Body of pancreas (tissue), 4 donors: ENCODE results near the gene ABHD5. TPM values are rescaled to one million over a fixed set of nuclear protein-coding genes. Genes with fewer than 3 reads are reported as not detected.

ENCODE experiments used
- ATAC-seq: fragments of 150-250 bp; one replicate; pipeline ENCODE4 v1.9.1; 2016
- DNase-seq, 4 donors: peaks; one replicate each; pipeline ENCODE4 v3.0.0-alpha.2; 2019
- H3K27ac ChIP-seq, 4 donors: fragments of 200-600 bp; sonication (generic); 1 replicate in 3 of 4; 2 replicates in 1 of 4; pipeline versions ENCODE4 v1.5.1 to v1.6.1; 2016 to 2019; ENCODE audit warnings: mild to moderate bottlenecking in 1 of 4, mixed read lengths in 1 of 4, moderate library complexity in 1 of 4
- H3K27me3 ChIP-seq, 2 donors: fragments of 200-600 bp; sonication (generic); one replicate each; pipeline ENCODE4 v1.6.0; 2016; ENCODE audit warnings: mild to moderate bottlenecking in 1 of 2
- H3K36me3 ChIP-seq, 2 donors: fragments of 200-600 bp; sonication (generic); replicated peaks in 1 of 2; 2 replicates each; pipeline ENCODE4 v1.5.1; 2016; ENCODE audit warnings: low read depth in 2 of 2; ENCODE audit not compliant: insufficient read depth in 1 of 2
- H3K4me1 ChIP-seq: fragments of 200-600 bp; sonication (generic); one replicate; pipeline ENCODE4 v1.6.0; 2016
- H3K4me3 ChIP-seq, 2 donors: fragments of 200-600 bp; sonication (generic); 1 replicate in 1 of 2; 2 replicates in 1 of 2; pipeline ENCODE4 v1.5.1; 2016 to 2019
- H3K9me3 ChIP-seq, 3 donors: fragments of 200-600 bp; sonication (generic); 1 replicate in 2 of 3; 2 replicates in 1 of 3; pipeline ENCODE4 v1.5.1; 2016
- POLR2A ChIP-seq, 3 donors: fragments of 450-650 bp; IDR thresholded peaks; one replicate each; pipeline ENCODE4 v1.6.1; 2016; ENCODE audit warnings: antibody characterized with exemption in 3 of 3, mild to moderate bottlenecking in 2 of 3
- WGBS, 2 donors: methylation state at CpG; one replicate each; pipeline ENCODE4 v1.1.5; 2017; 5-methylcytosine and 5-hydroxymethylcytosine counted together
- intact Hi-C: fragments of 100-400 bp; cut with DNase I; formaldehyde crosslinking; loops from one replicate; pipeline ENCODE4 v1.15.1; 2023
- total RNA-seq, 2 donors: library from RNA; depleted of rRNA; stranded (reverse); fragments of >200 nt; gene quantifications; one replicate each; pipeline ENCODE4 v1.1.0, GENCODE V29; 2016
- TF ChIP-seq, protein P1 (sequence below), 7 experiments: fragments of 450-650 bp in 4 of 7; fragments of 200-600 bp in 3 of 7; sonication (generic) in 3 of 7; IDR thresholded peaks; one replicate each; pipeline ENCODE4 v1.5.1; 2016 to 2019; ENCODE audit warnings: antibody characterized with exemption in 7 of 7

Gene ABHD5
- 10 to 100 TPM; 14.8 to 21.8 TPM for total RNA-seq

- peak within 1 kb of the TSS; percentile 86 to 99 (median 98) for H3K27ac ChIP-seq
- ATAC-seq (peak; percentile 89), DNase-seq (peak; percentile 92 to 94 (median 92))
- H3K36me3 ChIP-seq, result no peaks in the 10 kb centered on the region
- H3K27me3 ChIP-seq, result no peaks in the 10 kb centered on the region
- peak within 1 kb of the TSS; percentile 60 to 71 for H3K4me3 ChIP-seq
- TF ChIP-seq, protein P1, sequence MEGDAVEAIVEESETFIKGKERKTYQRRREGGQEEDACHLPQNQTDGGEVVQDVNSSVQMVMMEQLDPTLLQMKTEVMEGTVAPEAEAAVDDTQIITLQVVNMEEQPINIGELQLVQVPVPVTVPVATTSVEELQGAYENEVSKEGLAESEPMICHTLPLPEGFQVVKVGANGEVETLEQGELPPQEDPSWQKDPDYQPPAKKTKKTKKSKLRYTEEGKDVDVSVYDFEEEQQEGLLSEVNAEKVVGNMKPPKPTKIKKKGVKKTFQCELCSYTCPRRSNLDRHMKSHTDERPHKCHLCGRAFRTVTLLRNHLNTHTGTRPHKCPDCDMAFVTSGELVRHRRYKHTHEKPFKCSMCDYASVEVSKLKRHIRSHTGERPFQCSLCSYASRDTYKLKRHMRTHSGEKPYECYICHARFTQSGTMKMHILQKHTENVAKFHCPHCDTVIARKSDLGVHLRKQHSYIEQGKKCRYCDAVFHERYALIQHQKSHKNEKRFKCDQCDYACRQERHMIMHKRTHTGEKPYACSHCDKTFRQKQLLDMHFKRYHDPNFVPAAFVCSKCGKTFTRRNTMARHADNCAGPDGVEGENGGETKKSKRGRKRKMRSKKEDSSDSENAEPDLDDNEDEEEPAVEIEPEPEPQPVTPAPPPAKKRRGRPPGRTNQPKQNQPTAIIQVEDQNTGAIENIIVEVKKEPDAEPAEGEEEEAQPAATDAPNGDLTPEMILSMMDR (IDR thresholded peaks at IDR 0.05), result peak in 4 of 7 experiments; percentile 26 to 32 (median 28)
- peak; percentile 100 for TF ChIP-seq POLR2A (IDR thresholded peaks at IDR 0.05)
- intact Hi-C loops, result no loop called here
- WGBS, 2 donors, result 0% methylated on average over 70 of the region's 71 CpGs; no CpG with 5 or more reads in 1 of the 2 donors
- peaks cover 42% of the 10 kb centered on the region for H3K4me1 ChIP-seq
- no peaks in the 10 kb centered on the region for H3K9me3 ChIP-seq
Measured at GRCh38 chr3:43690400-43691119, at the start of gene ABHD5. ABHD5 (plus strand) TSS chr3:43690938; CDS start chr3:43690993, 55 bp downstream.

DNA sequence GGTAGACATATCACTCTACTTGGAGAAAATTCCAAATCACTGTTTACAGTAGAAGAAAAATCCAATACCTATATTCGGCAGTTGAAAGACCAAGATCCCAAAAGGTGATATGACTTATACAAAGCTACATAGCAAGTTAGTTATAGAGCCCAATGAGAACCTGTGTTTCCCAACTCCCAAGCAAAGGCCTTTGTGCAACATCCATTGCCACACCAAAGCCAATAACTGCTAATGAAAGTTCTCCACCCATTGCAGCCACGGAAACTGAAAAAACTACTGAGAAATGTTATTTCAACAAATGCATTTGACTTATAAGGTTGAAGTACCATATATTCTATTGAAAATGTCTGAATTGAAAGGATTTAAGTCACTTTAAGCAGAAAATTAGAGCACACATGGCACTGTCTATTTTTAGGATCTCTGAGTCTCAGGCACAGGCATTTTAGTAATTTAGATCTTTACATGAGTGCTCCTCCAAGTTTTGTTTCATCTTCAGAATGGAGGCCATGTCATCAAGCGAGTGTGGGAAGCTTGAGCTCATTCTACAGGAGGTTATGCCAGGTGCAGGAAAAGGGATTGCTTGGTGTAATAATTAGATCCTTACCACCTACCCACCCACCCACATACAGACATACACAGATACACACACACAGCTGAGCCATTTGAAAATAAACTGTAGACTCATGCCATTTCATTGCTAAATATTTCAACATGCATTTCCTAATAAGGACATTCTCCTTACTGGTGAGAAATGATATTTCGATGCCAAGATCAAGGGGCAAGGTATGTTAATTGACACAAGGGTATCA is 49.2 kb upstream of the ABHD5 start:
- ATAC-seq (no peak), DNase-seq (no peak)
- Histone ChIP-seq H3K36me3 (no peaks in the 10 kb centered on the region), H3K4me1 (no peaks in the 10 kb centered on the region), H3K4me3 (no peak overlapping the region), H3K9me3 (no peaks in the 10 kb centered on the region), H3K27ac (no peak overlapping the region), H3K27me3 (no peaks in the 10 kb centered on the region)
- intact Hi-C loops, result no loop called here
- WGBS, 2 donors, result 65 to 79% methylated on average over 4 of the region's 4 CpGs
- TF ChIP-seq POLR2A (IDR thresholded peaks at IDR 0.05), result no peak
- TF ChIP-seq, protein P1 (IDR thresholded peaks at IDR 0.05), result no peak

GRCh38 chr3:43644443-43644842 is 46.3 kb upstream of the ABHD5 start:
- no peaks in the 10 kb centered on the region for H3K4me1 ChIP-seq
- TF ChIP-seq, protein P1 (IDR thresholded peaks at IDR 0.05), result no peak
- no peak for TF ChIP-seq POLR2A (IDR thresholded peaks at IDR 0.05)
- no peaks in the 10 kb centered on the region for H3K36me3 ChIP-seq
- H3K27me3 ChIP-seq, result no peaks in the 10 kb centered on the region
- DNase-seq (no peak), ATAC-seq (no peak)
- no peaks in the 10 kb centered on the region for H3K9me3 ChIP-seq
- 96 to 100% methylated on average over 2 of the region's 2 CpGs for WGBS, 2 donors
- H3K4me3 ChIP-seq, result no peak overlapping the region
- no peak overlapping the region for H3K27ac ChIP-seq
- intact Hi-C loops, result no loop called here

- TF ChIP-seq POLR2A (IDR thresholded peaks at IDR 0.05), result no peak
- TF ChIP-seq, protein P1 (IDR thresholded peaks at IDR 0.05), result no peak
- H3K4me1 ChIP-seq, result no peaks in the 10 kb centered on the region
- H3K27ac ChIP-seq, result no peak overlapping the region
- 63 to 69% methylated on average over 6 of the region's 6 CpGs for WGBS, 2 donors
- H3K9me3 ChIP-seq, result no peaks in the 10 kb centered on the region
- H3K4me3 ChIP-seq, result no peak overlapping the region
- DNase-seq, result no peak
- no peaks in the 10 kb centered on the region for H3K36me3 ChIP-seq
- no peaks in the 10 kb centered on the region for H3K27me3 ChIP-seq
- no peak for ATAC-seq
- intact Hi-C loops, result no loop called here
Measured at GRCh38 chr3:43647331-43648166, 43.2 kb upstream of the ABHD5 start.
